ENCODE data around the gene KCNK18.
"Not testable (repeated sequence)": the region's sequence is repeated elsewhere in the genome, so short reads cannot be mapped to it uniquely, and the experiment has no call there.

Gene KCNK18

DNA sequence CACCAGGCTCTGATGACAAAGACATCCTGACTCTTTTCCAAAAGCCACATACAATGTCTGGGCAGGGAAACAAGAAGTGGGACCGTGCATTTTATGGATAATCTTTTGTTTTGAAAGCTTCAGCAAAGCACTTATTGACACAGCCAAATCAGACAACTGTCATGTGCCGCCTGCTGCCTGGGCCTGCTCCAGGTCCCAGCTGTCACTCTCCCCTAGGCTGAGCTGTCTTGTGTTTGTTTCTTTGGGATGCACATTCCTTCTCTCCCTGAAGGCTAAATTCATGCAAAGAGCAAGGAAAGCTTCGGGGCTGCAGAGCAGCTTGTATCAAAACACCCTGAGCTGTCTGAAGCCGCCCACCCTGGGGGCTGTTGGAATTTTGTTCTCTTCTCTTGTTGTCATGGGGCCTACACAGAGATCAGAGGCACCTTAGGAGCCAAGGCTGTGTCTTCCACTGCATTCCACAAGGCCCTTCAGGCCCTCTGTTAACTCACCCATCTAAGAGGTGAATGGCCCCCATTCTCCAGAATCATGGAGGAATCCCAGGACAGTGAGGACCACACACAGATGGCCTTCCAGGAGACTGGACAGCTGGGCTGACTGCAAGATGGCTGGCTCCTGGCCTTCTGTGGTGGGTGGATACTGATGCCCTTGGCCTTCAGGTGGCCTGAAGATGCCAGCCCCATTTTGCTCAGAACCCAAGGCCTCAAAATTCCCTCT lies 25.8 kb downstream of the KCNK18 start:
- no peak for DNase-seq

GRCh38 chr10:117223693-117224430 lies 26.6 kb downstream of the KCNK18 start:
- no peak for DNase-seq

DNA sequence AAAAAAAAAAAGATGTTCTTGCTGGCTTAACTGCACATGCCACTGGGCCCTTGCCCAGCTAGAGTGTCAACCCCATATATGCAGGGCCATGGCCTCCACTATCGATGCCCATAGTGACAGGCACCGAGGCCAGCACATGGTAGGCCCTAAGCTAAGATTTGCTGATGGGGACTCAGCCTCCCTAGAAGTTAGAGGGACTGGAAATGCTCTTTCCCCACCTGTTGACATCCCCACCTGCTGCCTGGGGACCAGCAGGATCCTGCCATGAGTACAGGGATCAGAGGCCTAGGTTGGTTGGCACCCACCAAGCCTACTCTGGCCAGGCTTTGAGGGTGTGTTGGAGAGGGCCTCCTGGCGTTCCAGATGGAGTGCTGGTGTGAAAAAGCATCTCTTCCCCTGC lies 27.6 kb downstream of the KCNK18 start:
- DNase-seq: no peak

- no peak for DNase-seq
These were observed 29.6 kb downstream of the KCNK18 start for GRCh38 chr10:117226813-117227451.

- no peak for DNase-seq
These were observed 30.9 kb downstream of the KCNK18 start for GRCh38 chr10:117228210-117228609.

GRCh38 chr10:117230107-117230506 lies 32.8 kb downstream of the KCNK18 start:
- DNase-seq: not testable (repeated sequence)

DNA sequence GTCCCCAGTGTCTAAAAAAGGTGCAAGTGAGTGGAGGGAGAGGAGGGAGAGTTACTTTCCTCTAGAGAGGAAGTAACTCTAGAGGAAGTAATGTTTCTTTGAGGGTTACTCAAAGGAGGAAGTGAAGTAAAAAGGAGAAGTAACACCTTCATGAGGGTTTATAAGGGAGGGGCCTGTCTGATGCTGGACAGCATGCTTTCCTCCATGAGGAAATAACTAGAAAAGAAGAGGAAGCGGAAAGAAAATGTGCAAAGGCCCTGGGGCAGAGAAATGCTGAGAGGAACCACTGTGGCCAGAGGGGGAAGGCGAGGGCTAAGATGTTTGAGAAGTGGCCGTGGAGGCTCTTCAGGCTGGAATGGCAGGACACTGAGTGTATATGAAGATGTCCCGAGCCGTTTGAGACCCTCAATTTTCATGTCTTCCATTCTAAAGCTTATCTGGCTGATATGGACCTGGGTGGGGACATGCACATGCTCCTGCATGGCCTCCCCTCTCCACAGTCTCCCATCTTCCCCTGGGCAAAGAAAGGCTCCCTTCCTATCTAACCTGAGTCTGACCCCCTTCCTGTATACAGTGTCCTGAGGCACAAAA lies 40.2 kb downstream of the KCNK18 start:
- no peak for DNase-seq

GRCh38 chr10:117239051-117239450 lies 41.8 kb downstream of the KCNK18 start:
- no peak for DNase-seq

DNA sequence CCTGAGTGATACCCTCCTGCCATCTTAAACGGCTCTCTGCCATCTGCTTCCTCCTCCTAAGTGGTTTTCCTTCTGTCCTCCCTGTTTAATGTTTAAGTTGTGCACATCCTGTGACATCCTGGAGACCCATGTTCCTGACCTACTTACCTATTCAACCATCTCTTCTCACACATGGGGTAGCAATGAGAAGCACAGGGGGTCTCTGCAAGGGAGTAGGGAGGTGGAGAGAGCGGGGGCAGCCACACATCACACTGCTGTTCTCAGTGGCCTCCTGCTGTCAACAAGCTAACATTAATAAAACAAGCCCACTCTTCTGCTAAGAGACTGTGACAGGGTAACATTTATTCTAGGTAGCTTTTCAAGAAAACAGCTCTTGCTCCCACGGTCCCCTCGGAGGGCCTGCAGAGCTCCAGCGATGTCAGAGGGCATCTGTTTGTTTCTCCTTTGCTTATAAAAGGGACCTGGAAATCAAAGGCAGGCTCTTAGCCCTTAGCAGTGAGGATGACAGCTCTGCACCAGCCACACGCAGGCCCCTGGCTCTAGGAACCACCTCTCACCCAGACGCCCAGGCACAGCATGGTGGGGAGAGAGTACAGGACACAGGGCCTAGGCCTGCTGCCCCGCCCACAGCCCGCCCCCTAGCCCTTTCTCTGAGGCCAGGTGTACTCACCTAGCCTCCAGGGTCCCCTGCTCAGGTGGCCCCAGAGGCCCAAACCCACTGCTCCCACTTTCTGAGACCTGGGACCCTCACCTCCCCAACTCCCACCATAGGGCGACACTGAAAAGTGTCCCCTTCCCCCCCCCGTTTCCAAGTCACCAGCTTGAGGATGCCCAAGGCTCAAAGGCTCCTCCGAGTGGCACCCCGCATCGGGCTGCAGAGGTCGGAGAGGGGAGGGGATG lies 42.7 kb downstream of the KCNK18 start:
- no peak for DNase-seq

DNA sequence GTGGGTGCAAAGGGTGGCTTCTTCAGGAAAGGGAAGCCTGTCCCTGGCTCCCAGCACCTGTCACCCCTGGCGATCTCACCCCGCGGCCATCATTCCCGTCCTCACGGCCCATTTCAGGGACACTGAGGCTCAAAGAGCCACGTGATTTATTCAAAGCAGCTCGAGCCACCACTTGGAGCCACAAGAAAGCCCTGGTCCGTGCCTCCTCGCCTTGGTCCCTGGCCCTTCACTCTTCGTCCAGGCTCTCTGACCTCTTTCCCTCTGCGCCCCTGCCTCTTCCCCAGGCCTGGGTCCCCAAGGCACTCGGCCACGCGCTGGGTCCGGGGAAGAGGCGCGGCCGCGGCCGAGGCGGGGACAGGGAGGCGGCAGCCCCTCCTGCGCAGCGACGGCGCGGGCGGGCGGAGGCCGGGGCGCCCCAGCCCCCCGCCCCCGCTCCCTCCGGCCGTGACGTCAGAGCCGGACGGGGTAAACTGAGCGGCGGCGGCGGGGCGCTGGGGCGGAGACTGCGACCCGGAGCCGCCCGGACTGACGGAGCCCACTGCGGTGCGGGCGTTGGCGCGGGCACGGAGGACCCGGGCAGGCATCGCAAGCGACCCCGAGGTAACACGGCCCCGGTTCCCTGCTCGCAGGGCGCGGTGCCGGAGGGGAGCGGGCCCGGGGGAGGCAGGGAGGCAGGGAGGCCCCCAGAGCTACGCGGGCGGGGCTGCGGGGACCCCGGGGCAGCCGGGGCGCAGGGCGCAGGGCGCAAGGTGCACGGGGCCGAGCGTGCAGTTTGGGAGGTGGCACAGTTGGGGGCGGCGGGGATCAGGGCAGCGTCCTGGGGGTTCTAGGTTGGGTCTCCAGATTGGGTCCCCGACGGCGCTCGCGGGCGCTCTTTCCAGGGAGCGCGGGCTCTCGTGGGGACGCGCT lies 43.6 kb downstream of the KCNK18 start, which contains the start of gene SLC18A2:
Gene SLC18A2, plus strand, starts transcription at position 494 of the 909 bp plus-strand sequence. CDS start 580 bp downstream, outside the sequence.
- no peak for DNase-seq

DNA sequence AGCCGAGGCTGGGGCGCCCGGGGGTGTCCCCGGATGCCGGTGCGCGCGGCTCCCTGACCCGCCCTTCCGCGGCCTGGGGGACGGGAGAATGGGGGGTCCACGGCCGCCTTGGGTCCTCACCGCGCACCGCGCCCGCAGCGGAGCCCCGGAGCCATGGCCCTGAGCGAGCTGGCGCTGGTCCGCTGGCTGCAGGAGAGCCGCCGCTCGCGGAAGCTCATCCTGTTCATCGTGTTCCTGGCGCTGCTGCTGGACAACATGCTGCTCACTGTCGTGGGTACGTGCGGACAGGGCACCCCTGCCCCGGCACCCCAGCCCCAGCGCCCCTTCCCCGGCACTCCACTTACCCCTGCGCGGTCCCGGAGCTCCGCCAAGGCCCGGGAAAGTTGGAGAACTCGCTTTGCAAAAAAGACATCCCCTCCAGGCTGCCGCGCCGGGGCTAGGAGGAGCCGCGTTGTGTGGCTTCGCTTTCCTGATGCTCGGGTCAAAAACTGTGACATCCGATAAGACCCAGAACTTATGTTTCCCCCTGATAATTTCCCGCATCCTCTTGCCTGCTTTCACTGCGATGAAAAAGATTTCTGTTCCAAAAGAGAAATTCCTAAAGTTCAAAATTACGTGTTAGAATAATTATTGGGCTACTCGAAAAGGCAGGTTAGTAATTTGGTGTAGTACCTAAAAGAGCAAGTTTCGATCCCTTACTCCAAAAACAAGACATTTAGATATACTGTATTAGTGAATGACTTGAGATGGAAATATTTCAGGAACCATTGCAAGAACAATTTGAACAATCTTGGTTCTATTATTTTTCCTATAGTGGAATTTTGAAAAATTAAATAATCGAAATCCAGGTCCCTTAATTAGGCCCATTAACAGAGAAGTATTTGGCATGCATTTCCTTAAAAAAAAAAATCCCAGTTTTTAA lies 44.5 kb downstream of the KCNK18 start:
- no peak for DNase-seq

DNA sequence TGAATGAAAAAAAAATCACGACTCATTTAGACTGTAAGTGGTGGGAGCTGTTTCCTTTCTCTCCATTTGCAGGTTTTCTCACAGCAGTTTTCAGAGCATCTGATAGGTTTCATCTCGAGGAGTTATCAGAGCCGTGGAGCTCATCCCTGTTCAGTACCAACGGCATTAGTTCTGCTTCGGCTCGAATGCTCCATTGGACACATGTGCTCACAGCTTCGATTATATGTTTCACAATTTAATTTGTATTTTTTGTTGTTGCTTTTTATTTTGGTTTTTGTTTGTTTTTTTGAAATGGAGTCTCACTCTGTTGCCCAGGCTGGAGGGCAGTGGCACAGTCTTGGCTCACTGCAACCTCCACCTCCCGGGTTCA lies 45.2 kb downstream of the KCNK18 start:
- no peak for DNase-seq

- DNase-seq: no peak
These were observed 49.8 kb downstream of the KCNK18 start for GRCh38 chr10:117246997-117247671.

DNA sequence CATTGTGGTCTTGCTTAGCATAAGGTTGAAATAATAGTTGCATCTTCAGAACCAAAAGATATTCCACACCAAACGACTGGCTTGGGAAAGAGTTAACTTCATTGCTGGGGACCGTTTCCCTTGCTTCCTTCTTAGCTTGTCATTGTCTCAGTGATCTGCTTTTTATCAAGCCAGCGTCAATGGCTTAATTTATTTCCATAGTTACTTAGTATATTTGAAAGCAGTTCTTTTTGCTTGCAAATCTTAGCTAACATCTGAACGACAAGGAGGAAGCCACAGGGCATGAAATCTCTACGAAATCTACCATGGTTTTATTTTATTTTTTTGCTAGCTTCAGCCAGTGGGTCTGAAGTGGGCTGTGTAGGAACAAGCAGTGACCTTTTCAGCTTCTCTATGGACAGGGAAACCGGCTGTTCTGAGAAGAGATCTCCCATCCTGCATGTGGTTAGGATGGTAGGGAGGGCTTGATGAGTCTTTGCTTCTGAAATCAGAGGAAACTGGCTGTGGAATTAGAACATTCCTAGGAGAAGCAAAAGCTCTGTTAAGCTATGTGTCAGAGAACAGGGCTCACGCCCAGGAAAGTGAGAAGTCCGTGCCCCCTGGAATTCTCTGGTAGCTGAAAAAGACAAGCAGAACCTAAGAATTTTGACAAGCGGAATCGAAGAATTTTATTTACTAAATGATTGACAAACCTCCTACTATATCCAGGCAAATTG lies 51.6 kb downstream of the KCNK18 start:
- DNase-seq: no peak

- DNase-seq: no peak
These were observed 52.3 kb downstream of the KCNK18 start for GRCh38 chr10:117249493-117250093.

- no peak for DNase-seq
These were observed 53.1 kb downstream of the KCNK18 start for GRCh38 chr10:117250411-117250810.

GRCh38 chr10:117253908-117254307 lies 56.6 kb downstream of the KCNK18 start:
- DNase-seq: no peak

- no peak for DNase-seq
These were observed 57.0 kb downstream of the KCNK18 start for GRCh38 chr10:117254338-117254737.
